ENCODE data around the gene JOSD2. TPM values are rescaled to one million over a fixed set of nuclear protein-coding genes. Genes with fewer than 3 reads are reported as not detected.

The JOSD2 gene
- total RNA-seq, 2 donors from 2014 or later: 26.6 to 38.2 TPM

DNA sequence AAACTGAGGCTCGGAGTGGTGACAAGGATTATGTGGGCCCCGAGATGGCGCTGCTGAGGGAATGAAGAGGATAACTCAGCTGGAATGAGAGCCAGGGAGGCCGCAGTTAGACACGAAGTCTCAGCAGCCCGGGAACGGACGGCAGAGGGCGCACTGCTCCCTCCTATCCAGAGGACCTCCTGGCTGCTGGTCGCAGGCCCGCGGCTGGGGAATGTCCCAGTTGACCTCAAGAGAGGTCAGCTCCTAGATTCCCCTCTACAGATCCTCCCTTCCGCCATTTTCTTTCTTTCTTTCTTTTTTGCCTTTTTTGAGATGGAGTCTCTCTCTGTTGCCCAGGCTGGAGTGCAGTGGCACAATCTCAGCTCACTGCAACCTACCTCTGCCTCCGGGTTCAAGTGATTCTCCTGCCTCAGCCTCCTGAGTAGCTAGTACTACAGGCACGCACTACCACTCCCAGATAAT, 26.8 kb upstream of the JOSD2 start:
- Histone ChIP-seq H3K9me3 (peaks cover 0 to 11% of the 10 kb centered on the region in 2 donors), H3K4me1 (peaks cover 0 to 4% of the 10 kb centered on the region in 2 donors), H3K36me3 (no peaks in the 10 kb centered on the region), H3K4me3 (no peak overlapping the region), H3K27ac (no peak overlapping the region), H3K27me3 (no peaks in the 10 kb centered on the region)
- TF ChIP-seq, protein P1, sequence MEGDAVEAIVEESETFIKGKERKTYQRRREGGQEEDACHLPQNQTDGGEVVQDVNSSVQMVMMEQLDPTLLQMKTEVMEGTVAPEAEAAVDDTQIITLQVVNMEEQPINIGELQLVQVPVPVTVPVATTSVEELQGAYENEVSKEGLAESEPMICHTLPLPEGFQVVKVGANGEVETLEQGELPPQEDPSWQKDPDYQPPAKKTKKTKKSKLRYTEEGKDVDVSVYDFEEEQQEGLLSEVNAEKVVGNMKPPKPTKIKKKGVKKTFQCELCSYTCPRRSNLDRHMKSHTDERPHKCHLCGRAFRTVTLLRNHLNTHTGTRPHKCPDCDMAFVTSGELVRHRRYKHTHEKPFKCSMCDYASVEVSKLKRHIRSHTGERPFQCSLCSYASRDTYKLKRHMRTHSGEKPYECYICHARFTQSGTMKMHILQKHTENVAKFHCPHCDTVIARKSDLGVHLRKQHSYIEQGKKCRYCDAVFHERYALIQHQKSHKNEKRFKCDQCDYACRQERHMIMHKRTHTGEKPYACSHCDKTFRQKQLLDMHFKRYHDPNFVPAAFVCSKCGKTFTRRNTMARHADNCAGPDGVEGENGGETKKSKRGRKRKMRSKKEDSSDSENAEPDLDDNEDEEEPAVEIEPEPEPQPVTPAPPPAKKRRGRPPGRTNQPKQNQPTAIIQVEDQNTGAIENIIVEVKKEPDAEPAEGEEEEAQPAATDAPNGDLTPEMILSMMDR (IDR thresholded peaks at IDR 0.05): peak; percentile 58 to 84
- DNase-seq (ENCODE audit: low spot score): peak; percentile 64

DNA sequence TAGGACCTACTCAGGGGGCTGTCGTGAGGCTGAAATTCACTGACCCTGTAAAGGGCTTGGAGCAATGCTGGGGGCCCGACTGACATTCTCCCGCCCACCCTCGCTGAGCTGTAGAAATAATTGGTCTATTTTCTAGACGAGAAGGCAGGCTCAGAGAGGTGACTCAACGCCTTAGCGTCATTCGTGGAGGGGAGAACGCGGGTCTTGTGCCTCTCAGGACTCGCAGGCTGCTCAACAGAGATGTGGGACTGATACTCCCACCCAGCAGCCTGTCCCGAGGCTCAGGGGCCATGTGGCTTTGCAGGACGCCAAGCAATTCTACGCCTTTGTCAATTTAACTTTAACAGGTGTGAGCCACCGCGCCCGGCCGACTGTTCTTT, 26.3 kb upstream of the JOSD2 start:
- TF ChIP-seq, protein P1 (IDR thresholded peaks at IDR 0.05): no peak

DNA sequence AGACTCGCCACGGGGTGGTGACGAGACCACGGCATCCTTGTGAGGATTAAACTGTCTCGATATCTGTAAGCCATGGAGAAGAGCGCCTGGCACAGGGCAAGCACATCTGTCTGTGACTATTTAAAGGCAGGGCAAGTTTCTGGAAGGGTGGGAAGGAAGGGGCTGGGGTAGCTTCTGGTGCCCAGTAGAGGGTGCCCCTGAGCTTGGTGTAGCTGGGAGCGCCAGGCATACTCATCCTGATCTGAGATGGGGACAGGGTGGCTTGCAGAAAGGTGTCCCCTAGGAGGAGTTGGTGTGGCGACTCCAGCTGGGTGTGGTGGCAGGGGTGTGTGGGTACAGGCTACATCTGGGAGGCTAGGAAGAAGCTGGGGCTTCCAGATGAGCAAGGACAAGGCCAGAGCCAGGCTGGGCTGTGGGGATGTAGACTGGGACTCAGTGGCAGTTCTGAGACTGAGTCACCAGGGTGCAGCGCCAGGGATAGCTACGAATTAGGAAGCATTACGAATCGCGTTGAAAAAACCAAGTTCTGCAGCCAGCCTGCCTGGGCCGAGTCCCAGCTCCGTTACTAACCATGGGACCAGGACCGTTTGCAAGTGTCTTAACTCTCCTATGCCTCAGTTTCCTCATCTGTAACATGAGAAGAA, 25.8 kb upstream of the JOSD2 start:
- Histone ChIP-seq H3K4me1 (peaks cover 0 to 4% of the 10 kb centered on the region in 2 donors), H3K4me3 (no peak overlapping the region), H3K9me3 (peaks cover 0 to 17% of the 10 kb centered on the region in 2 donors), H3K36me3 (no peaks in the 10 kb centered on the region), H3K27me3 (no peaks in the 10 kb centered on the region), H3K27ac (no peak overlapping the region)
- no peak for DNase-seq (ENCODE audit: low spot score)
- TF ChIP-seq, protein P1 (IDR thresholded peaks at IDR 0.05): no peak

More for the DNA sequence above, 26.3 kb upstream of the JOSD2 start:
- Histone ChIP-seq H3K36me3 (no peaks in the 10 kb centered on the region), H3K4me3 (no peak overlapping the region), H3K27ac (no peak overlapping the region), H3K27me3 (no peaks in the 10 kb centered on the region), H3K9me3 (peaks cover 0 to 16% of the 10 kb centered on the region in 2 donors), H3K4me1 (peaks cover 0 to 4% of the 10 kb centered on the region in 2 donors)
- DNase-seq (ENCODE audit: low spot score): no peak

DNA sequence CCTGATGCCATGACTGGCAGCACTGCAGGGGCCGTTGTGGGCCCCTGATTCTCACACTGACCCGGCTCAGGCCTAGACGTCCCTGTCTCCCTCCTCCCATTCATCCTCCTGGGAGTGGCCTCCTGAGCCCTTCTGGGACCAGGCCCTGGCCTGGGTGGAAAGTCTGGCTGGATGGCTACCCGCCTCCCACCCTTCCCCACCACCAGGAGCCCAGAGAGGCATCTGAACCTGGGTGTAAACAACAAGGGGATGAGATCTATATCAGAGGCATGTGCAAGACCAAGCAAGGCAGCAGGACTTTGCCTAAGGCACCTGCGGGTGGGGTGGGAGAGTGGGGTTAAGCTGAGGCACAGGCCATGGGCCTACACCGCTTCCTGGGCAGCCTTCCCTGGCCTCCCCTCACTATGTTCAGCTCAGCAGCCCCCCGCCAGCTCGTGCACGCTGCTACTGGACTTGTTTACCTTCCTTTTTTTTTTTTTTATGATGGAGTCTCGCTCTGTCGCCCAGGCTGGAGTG, 24.7 kb upstream of the JOSD2 start:
- DNase-seq (ENCODE audit: low spot score): no peak
- Histone ChIP-seq H3K4me1 (peaks cover 0 to 4% of the 10 kb centered on the region in 2 donors), H3K36me3 (no peaks in the 10 kb centered on the region), H3K4me3 (no peak overlapping the region), H3K9me3 (peaks cover 0 to 17% of the 10 kb centered on the region in 2 donors), H3K27me3 (no peaks in the 10 kb centered on the region), H3K27ac (no peak overlapping the region)
- TF ChIP-seq, protein P1 (IDR thresholded peaks at IDR 0.05): no peak

DNA sequence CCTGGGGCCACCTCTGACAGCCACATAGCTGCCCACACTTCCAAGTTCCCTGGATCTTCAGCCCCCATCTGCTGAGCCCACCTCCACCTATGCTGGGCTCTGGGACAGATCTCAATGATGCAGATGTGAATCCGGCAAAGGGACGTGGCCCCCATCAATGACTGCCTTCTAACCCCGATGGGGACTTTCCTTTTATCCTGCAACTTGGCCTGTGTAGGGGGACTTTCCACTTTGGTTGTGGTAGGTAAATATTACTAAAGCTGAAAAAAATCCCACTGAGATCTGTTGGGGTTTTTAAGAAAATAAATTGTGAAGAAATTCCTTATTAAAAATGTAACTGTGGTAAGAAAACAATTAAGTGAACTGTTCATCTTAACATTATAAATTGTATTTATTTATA, 23.5 kb upstream of the JOSD2 start:
- peaks cover 0 to 17% of the 10 kb centered on the region in 2 donors for H3K9me3 ChIP-seq
- no peaks in the 10 kb centered on the region for H3K27me3 ChIP-seq
- TF ChIP-seq, protein P1 (IDR thresholded peaks at IDR 0.05): no peak

More for the DNA sequence above, 23.5 kb upstream of the JOSD2 start:
- peaks cover 0 to 4% of the 10 kb centered on the region in 2 donors for H3K4me1 ChIP-seq
- no peak for DNase-seq (ENCODE audit: low spot score)
- no peak overlapping the region for H3K27ac ChIP-seq
- H3K36me3 ChIP-seq: no peaks in the 10 kb centered on the region
- no peak overlapping the region for H3K4me3 ChIP-seq
